ENCODE results near the gene EMP2. TPM values are rescaled to one million over a fixed set of nuclear protein-coding genes. Genes with fewer than 3 reads are reported as not detected.

EMP2 gene
- polyA plus RNA-seq, 1 donor from 2014 or later, result 0.14 TPM

DNA sequence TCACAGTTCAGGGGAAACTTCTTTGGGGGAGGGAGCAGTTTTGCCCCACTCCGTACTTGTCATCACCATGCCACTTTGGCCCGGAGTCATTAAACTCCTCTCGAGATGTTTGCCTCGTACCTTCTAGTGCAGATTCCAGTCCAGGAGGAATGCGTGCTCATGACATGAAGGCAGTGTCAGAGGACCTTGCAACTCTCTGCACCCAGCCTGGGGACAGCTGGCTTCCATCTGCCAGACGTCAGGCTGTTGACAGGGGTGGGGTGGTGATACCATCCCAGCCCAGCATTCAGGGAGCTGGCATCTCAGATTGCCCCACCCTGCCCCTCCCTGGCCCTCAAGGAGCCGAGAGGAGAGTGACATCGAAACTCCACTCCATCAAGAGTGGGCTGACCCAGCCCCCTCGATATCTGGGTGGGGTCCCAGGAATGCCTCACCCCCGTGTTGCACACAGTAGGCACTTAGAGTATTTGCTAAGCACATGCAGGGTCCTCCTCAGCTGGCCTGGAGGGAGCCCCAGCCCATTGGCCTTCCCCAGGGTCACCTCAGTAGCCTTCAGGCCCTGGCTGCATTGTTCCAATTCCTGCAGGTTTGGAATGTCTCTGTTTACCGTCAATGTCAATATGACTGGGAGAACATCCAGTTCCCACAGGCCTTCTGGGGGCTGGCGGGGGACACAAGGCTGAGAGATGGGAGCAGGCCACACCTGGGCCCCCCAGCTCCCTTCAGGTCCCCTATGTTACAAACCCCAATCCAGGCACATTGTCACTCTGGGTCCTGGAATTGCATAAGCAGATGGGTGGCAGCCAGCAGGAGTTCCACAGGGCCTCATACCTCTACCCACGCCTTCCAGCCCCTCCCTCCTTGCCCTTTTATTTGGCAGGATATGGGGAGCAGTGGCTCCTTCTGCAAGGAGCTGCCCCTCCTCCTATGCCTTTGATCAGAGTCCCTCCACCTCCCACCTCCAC is 21.3 kb upstream of the EMP2 start:
- Histone ChIP-seq H4K20me1 (ENCODE audit: insufficient read depth) (no peaks in the 10 kb centered on the region), H2AFZ (ENCODE audit: low read depth, low read length) (no peak overlapping the region), H3K4me3 (ENCODE audit: low read length) (no peak overlapping the region), H3K36me3 (ENCODE audit: insufficient read depth, low read length) (no peaks in the 10 kb centered on the region), H3F3A (ENCODE audit: insufficient read depth, low read length, poor library complexity, severe bottlenecking) (no peaks in the 10 kb centered on the region), H3K9ac (ENCODE audit: low read length) (no peak overlapping the region), H3K9me3 (ENCODE audit: low read length) (no peaks in the 10 kb centered on the region), H3K27me3 (ENCODE audit: insufficient read depth, low read depth, low read length) (no peaks in the 10 kb centered on the region), H3K9me2 (ENCODE audit: insufficient read depth, low read length) (no peaks in the 10 kb centered on the region), H3K79me2 (replicated peaks; ENCODE audit: insufficient read depth, low read length) (no peaks in the 10 kb centered on the region), H3K27ac (ENCODE audit: low read length) (no peak overlapping the region), H3K4me2 (ENCODE audit: low read length) (no peak overlapping the region)
- TF ChIP-seq EZH2 (IDR thresholded peaks at IDR 0.05; ENCODE audit: borderline replicate concordance, insufficient read depth, low read length, poor library complexity, severe bottlenecking), result no peak
- no peak for TF ChIP-seq POLR2AphosphoS5 (IDR thresholded peaks at IDR 0.05)
- TF ChIP-seq, protein P1, sequence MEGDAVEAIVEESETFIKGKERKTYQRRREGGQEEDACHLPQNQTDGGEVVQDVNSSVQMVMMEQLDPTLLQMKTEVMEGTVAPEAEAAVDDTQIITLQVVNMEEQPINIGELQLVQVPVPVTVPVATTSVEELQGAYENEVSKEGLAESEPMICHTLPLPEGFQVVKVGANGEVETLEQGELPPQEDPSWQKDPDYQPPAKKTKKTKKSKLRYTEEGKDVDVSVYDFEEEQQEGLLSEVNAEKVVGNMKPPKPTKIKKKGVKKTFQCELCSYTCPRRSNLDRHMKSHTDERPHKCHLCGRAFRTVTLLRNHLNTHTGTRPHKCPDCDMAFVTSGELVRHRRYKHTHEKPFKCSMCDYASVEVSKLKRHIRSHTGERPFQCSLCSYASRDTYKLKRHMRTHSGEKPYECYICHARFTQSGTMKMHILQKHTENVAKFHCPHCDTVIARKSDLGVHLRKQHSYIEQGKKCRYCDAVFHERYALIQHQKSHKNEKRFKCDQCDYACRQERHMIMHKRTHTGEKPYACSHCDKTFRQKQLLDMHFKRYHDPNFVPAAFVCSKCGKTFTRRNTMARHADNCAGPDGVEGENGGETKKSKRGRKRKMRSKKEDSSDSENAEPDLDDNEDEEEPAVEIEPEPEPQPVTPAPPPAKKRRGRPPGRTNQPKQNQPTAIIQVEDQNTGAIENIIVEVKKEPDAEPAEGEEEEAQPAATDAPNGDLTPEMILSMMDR (IDR thresholded peaks at IDR 0.05; ENCODE audit: poor library complexity, severe bottlenecking), result no peak
- no peak for TF ChIP-seq EP300 (conservative IDR thresholded peaks at IDR 0.05; ENCODE audit: poor library complexity, severe bottlenecking)
- TF ChIP-seq REST (IDR thresholded peaks at IDR 0.05; ENCODE audit: borderline replicate concordance), result no peak
- TF ChIP-seq TAF1 (IDR thresholded peaks at IDR 0.05; ENCODE audit: low read depth), result no peak
- no peak for TF ChIP-seq MXI1 (conservative IDR thresholded peaks at IDR 0.05; ENCODE audit: poor library complexity, severe bottlenecking)
- no peak for TF ChIP-seq SMC3 (conservative IDR thresholded peaks at IDR 0.05; ENCODE audit: poor library complexity)
- no peak for TF ChIP-seq RAD21 (conservative IDR thresholded peaks at IDR 0.05)

DNA sequence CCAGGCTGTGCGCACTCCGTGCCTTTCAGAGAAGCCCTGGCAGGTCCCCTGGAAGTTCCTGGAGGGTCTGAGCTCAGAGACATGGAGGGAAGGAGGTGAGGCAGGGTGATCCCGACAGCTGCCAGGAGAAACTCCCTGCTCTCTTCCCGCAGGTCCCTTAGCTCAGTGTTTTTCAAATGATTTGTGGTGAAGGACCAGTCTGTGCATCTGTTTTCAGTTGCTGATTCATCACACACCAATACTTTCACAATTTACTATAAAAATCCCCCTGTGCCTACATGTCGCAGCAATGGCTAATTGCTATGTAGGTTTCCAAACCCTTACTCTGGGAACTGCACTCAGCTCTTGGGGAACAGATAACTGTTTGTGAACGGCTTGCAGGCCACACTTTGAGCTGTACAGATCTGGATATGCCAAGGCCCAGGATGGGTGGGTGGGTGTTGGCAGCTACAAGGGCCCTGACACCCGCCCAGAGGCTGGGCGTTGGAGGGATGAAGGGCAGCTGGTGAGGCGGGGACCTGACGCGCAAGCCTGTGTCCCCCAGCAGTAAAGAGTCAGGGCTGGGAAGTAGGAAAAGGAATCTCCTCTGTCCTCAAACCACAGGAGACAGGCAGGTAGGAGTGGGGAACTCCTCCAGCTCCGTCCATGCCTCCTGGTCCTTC is 20.5 kb upstream of the EMP2 start:
- Histone ChIP-seq H3K27ac (ENCODE audit: low read length) (no peak overlapping the region), H3F3A (ENCODE audit: insufficient read depth, low read length, poor library complexity, severe bottlenecking) (no peaks in the 10 kb centered on the region), H3K27me3 (ENCODE audit: insufficient read depth, low read depth, low read length) (no peaks in the 10 kb centered on the region), H2AFZ (ENCODE audit: low read depth, low read length) (no peak overlapping the region), H3K79me2 (replicated peaks; ENCODE audit: insufficient read depth, low read length) (no peaks in the 10 kb centered on the region), H3K4me3 (ENCODE audit: low read length) (no peak overlapping the region), H3K9me2 (ENCODE audit: insufficient read depth, low read length) (no peaks in the 10 kb centered on the region), H3K9ac (ENCODE audit: low read length) (no peak overlapping the region), H3K4me2 (ENCODE audit: low read length) (no peak overlapping the region), H4K20me1 (ENCODE audit: insufficient read depth) (no peaks in the 10 kb centered on the region), H3K9me3 (ENCODE audit: low read length) (no peaks in the 10 kb centered on the region), H3K36me3 (ENCODE audit: insufficient read depth, low read length) (no peaks in the 10 kb centered on the region)
- no peak for TF ChIP-seq EZH2 (IDR thresholded peaks at IDR 0.05; ENCODE audit: borderline replicate concordance, insufficient read depth, low read length, poor library complexity, severe bottlenecking)
- no peak for TF ChIP-seq MXI1 (conservative IDR thresholded peaks at IDR 0.05; ENCODE audit: poor library complexity, severe bottlenecking)
- TF ChIP-seq, protein P1 (IDR thresholded peaks at IDR 0.05; ENCODE audit: poor library complexity, severe bottlenecking), result no peak
- TF ChIP-seq RAD21 (conservative IDR thresholded peaks at IDR 0.05), result no peak
- no peak for TF ChIP-seq SMC3 (conservative IDR thresholded peaks at IDR 0.05; ENCODE audit: poor library complexity)
- TF ChIP-seq TAF1 (IDR thresholded peaks at IDR 0.05; ENCODE audit: low read depth), result no peak
- TF ChIP-seq POLR2AphosphoS5 (IDR thresholded peaks at IDR 0.05), result no peak
- TF ChIP-seq EP300 (conservative IDR thresholded peaks at IDR 0.05; ENCODE audit: poor library complexity, severe bottlenecking), result no peak
- no peak for TF ChIP-seq REST (IDR thresholded peaks at IDR 0.05; ENCODE audit: borderline replicate concordance)

Measured in neural cell (in vitro differentiated cells).